Inflammatory macrophage treated with lipopolysaccharide for 4 hours (primary cell): ENCODE data around the gene MRRF.

Source experiments
- DNase-seq: peaks from one replicate; pipeline ENCODE4 v3.0.0-alpha.2; 2020

Gene MRRF

GRCh38 chr9:122228568-122229484 lies 35.9 kb upstream of the MRRF start, which contains the start of gene LHX6:
Gene LHX6 (minus strand): TSS chr9:122228957. CDS start chr9:122228740, 217 bp downstream.
- DNase-seq, result no peak

- no peak for DNase-seq
Measured at GRCh38 chr9:122229485-122229837, 35.2 kb upstream of the MRRF start.

GRCh38 chr9:122232796-122233306 lies 31.8 kb upstream of the MRRF start:
- DNase-seq, result no peak

GRCh38 chr9:122234022-122234748 lies 30.5 kb upstream of the MRRF start:
- no peak for DNase-seq

- DNase-seq, result no peak
Measured at GRCh38 chr9:122236681-122237080, 28.0 kb upstream of the MRRF start.

GRCh38 chr9:122239722-122240121 lies 25.0 kb upstream of the MRRF start:
- DNase-seq, result no peak

- no peak for DNase-seq
Measured at GRCh38 chr9:122244349-122244748, 20.3 kb upstream of the MRRF start.

- DNase-seq, result no peak
Measured at GRCh38 chr9:122246666-122247065, 18.0 kb upstream of the MRRF start.

- DNase-seq, result no peak
Measured at GRCh38 chr9:122248448-122248865, 16.2 kb upstream of the MRRF start.

GRCh38 chr9:122251351-122251750 lies 13.3 kb upstream of the MRRF start:
- DNase-seq, result no peak

GRCh38 chr9:122252796-122253195 lies 11.9 kb upstream of the MRRF start:
- no peak for DNase-seq

GRCh38 chr9:122254761-122255160 lies 9.9 kb upstream of the MRRF start:
- DNase-seq, result no peak

- DNase-seq, result no peak
Measured at GRCh38 chr9:122256206-122256605, 8.5 kb upstream of the MRRF start.

- no peak for DNase-seq
Measured at GRCh38 chr9:122258886-122259415, 5.7 kb upstream of the MRRF start.

- DNase-seq, result no peak
Measured at GRCh38 chr9:122261469-122261881, 3.2 kb upstream of the MRRF start.

- no peak for DNase-seq
Measured at GRCh38 chr9:122262073-122262472, 2.6 kb upstream of the MRRF start.

GRCh38 chr9:122263699-122264349 lies 858 bp upstream of the MRRF start:
- DNase-seq, result peak; percentile 49

- peak; percentile 75 for DNase-seq
Measured at GRCh38 chr9:122265149-122265915, 650 bp downstream of the MRRF start.

- DNase-seq, result no peak
Measured at GRCh38 chr9:122268041-122268814, 3.5 kb downstream of the MRRF start.

- no peak for DNase-seq
Measured at GRCh38 chr9:122274055-122274454, 9.4 kb downstream of the MRRF start.

- no peak for DNase-seq
Measured at GRCh38 chr9:122276096-122276495, 11.4 kb downstream of the MRRF start.
